Glutamatergic neuron (in vitro differentiated cells): ENCODE measurements around the gene MGAT4C. TPM values are rescaled to one million over a fixed set of nuclear protein-coding genes. Genes with fewer than 3 reads are reported as not detected.

ENCODE experiments used
- DNase-seq: peaks from one replicate; pipeline ENCODE4 v3.0.0; 2022
- H3K27ac Mint-ChIP-seq: one replicate; pipeline ENCODE4 v1.8.0; 2020; ENCODE audit warnings: mild to moderate bottlenecking, mixed read lengths, inconsistent platforms; ENCODE audit not compliant: unreplicated experiment
- H3K27me3 Mint-ChIP-seq: one replicate; pipeline ENCODE4 v1.8.0; 2020; ENCODE audit warnings: mild to moderate bottlenecking, moderate library complexity, mixed read lengths, inconsistent platforms; ENCODE audit not compliant: unreplicated experiment
- H3K36me3 Mint-ChIP-seq: one replicate; pipeline ENCODE4 v1.8.0; 2020; ENCODE audit warnings: mild to moderate bottlenecking, mixed read lengths, inconsistent platforms; ENCODE audit not compliant: unreplicated experiment
- H3K4me1 Mint-ChIP-seq: one replicate; pipeline ENCODE4 v1.8.0; 2020; ENCODE audit warnings: mild to moderate bottlenecking, low read depth, mixed read lengths, inconsistent platforms; ENCODE audit not compliant: unreplicated experiment
- H3K4me3 Mint-ChIP-seq: one replicate; pipeline ENCODE4 v1.8.0; 2020; ENCODE audit warnings: mild to moderate bottlenecking, mixed read lengths, inconsistent platforms; ENCODE audit not compliant: unreplicated experiment
- H3K9me3 Mint-ChIP-seq: one replicate; pipeline ENCODE4 v1.8.0; 2020; ENCODE audit warnings: mild to moderate bottlenecking, moderate library complexity, mixed read lengths, inconsistent platforms; ENCODE audit not compliant: unreplicated experiment
- CTCF ChIP-seq: fragments of 200-600 bp; sonication (generic); IDR thresholded peaks from one replicate; pipeline ENCODE4 v1.5.0; 2021; ENCODE audit not compliant: partially characterized antibody, unreplicated experiment
- total RNA-seq: library from RNA; stranded (reverse); fragmentation: NEBNext Ultra II Directional; extraction: Animal tissue kit (Norgen Biotek cat#: 25700); gene quantifications from one replicate; pipeline ENCODE4 v1.2.1, GENCODE V29; 2021; ENCODE audit not compliant: unreplicated experiment

Gene MGAT4C
- total RNA-seq, 1 donor from 2014 or later = 0.98 TPM

- DNase-seq = no peak
- TF ChIP-seq CTCF = no peak
- no peak overlapping the region for H3K27ac Mint-ChIP-seq
- no peaks in the 10 kb centered on the region for H3K36me3 Mint-ChIP-seq
- no peaks in the 10 kb centered on the region for H3K9me3 Mint-ChIP-seq
- H3K4me1 Mint-ChIP-seq = no peaks in the 10 kb centered on the region
- H3K27me3 Mint-ChIP-seq = no peaks in the 10 kb centered on the region
- no peak overlapping the region for H3K4me3 Mint-ChIP-seq
Observed at GRCh38 chr12:86286119-86286518, 29.9 kb upstream of the MGAT4C start.

GRCh38 chr12:86283620-86284019 is 27.4 kb upstream of the MGAT4C start:
- DNase-seq = no peak
- Mint-ChIP-seq H3K4me1 (no peaks in the 10 kb centered on the region), H3K4me3 (no peak overlapping the region), H3K27me3 (no peaks in the 10 kb centered on the region), H3K9me3 (no peaks in the 10 kb centered on the region), H3K27ac (no peak overlapping the region), H3K36me3 (no peaks in the 10 kb centered on the region)
- no peak for TF ChIP-seq CTCF

- peaks cover 2% of the 10 kb centered on the region for H3K9me3 Mint-ChIP-seq
Observed at GRCh38 chr12:86275356-86275755, 19.2 kb upstream of the MGAT4C start.

GRCh38 chr12:86265329-86265695 is 9.1 kb upstream of the MGAT4C start:
- H3K4me3 Mint-ChIP-seq = peak overlapping the region; percentile 48
- H3K9me3 Mint-ChIP-seq = no peaks in the 10 kb centered on the region
- H3K36me3 Mint-ChIP-seq = no peaks in the 10 kb centered on the region
- no peaks in the 10 kb centered on the region for H3K4me1 Mint-ChIP-seq
- no peak for TF ChIP-seq CTCF
- H3K27me3 Mint-ChIP-seq = no peaks in the 10 kb centered on the region
- no peak for DNase-seq
- no peak overlapping the region for H3K27ac Mint-ChIP-seq

More at GRCh38 chr12:86275356-86275755, 19.2 kb upstream of the MGAT4C start:
- TF ChIP-seq CTCF = no peak
- no peak overlapping the region for H3K27ac Mint-ChIP-seq
- H3K4me3 Mint-ChIP-seq = no peak overlapping the region
- DNase-seq = no peak
- H3K4me1 Mint-ChIP-seq = peaks cover 2% of the 10 kb centered on the region
- H3K36me3 Mint-ChIP-seq = no peaks in the 10 kb centered on the region
- H3K27me3 Mint-ChIP-seq = no peaks in the 10 kb centered on the region

- H3K27ac Mint-ChIP-seq = no peak overlapping the region
- peak; percentile 19 for DNase-seq
- no peak for TF ChIP-seq CTCF
- H3K4me1 Mint-ChIP-seq = no peaks in the 10 kb centered on the region
- H3K9me3 Mint-ChIP-seq = no peaks in the 10 kb centered on the region
- no peaks in the 10 kb centered on the region for H3K27me3 Mint-ChIP-seq
- no peaks in the 10 kb centered on the region for H3K36me3 Mint-ChIP-seq
- H3K4me3 Mint-ChIP-seq = peak overlapping the region; percentile 48
Observed at GRCh38 chr12:86264451-86265328, 8.5 kb upstream of the MGAT4C start.
